ENCODE results near the gene ZNF441.
"Not testable (repeated sequence)": the region's sequence is repeated elsewhere in the genome, so short reads cannot be mapped to it uniquely, and the experiment has no call there.

Gene ZNF441

GRCh38 chr19:11766597-11767591 lies at the start of gene ZNF441:
ZNF441 (plus strand) TSS chr19:11767000; CDS start chr19:11767194, 194 bp downstream.
- FAIRE-seq: peak; percentile 51

GRCh38 chr19:11721681-11722080 lies 45.1 kb upstream of the ZNF441 start:
- no peak for FAIRE-seq

- no peak for FAIRE-seq
Observed at GRCh38 chr19:11722414-11722813, 44.4 kb upstream of the ZNF441 start.

GRCh38 chr19:11729586-11729985 lies 37.2 kb upstream of the ZNF441 start:
- FAIRE-seq: no peak

GRCh38 chr19:11735375-11735774 lies 31.4 kb upstream of the ZNF441 start:
- FAIRE-seq: no peak

GRCh38 chr19:11736696-11737095 lies 30.1 kb upstream of the ZNF441 start:
- FAIRE-seq: no peak

- FAIRE-seq: no peak
Observed at GRCh38 chr19:11737964-11738745, 28.6 kb upstream of the ZNF441 start.

- FAIRE-seq: peak; percentile 97
Observed at GRCh38 chr19:11738746-11739620, 27.8 kb upstream of the ZNF441 start, which contains the start of gene ZNF823. ZNF823 (minus strand) TSS chr19:11738946; CDS start chr19:11738819, 127 bp downstream.

GRCh38 chr19:11745869-11746268 lies 20.9 kb upstream of the ZNF441 start:
- FAIRE-seq: no peak

GRCh38 chr19:11747277-11747676 lies 19.5 kb upstream of the ZNF441 start:
- no peak for FAIRE-seq

GRCh38 chr19:11749751-11750150 lies 17.0 kb upstream of the ZNF441 start:
- no peak for FAIRE-seq

GRCh38 chr19:11752244-11752736 lies 14.5 kb upstream of the ZNF441 start:
- FAIRE-seq: no peak

- no peak for FAIRE-seq
Observed at GRCh38 chr19:11754663-11755062, 12.1 kb upstream of the ZNF441 start.

- FAIRE-seq: no peak
Observed at GRCh38 chr19:11756965-11757364, 9.8 kb upstream of the ZNF441 start.

GRCh38 chr19:11759805-11760204 lies 7.0 kb upstream of the ZNF441 start:
- FAIRE-seq: no peak

GRCh38 chr19:11763117-11763516 lies 3.7 kb upstream of the ZNF441 start:
- FAIRE-seq: no peak

GRCh38 chr19:11763611-11764010 lies 3.2 kb upstream of the ZNF441 start:
- no peak for FAIRE-seq

- FAIRE-seq: no peak
Observed at GRCh38 chr19:11767633-11768133, 883 bp downstream of the ZNF441 start.

- FAIRE-seq: no peak
Observed at GRCh38 chr19:11769995-11770394, 3.2 kb downstream of the ZNF441 start.

GRCh38 chr19:11771520-11771919 lies 4.7 kb downstream of the ZNF441 start:
- FAIRE-seq: not testable (repeated sequence)

GRCh38 chr19:11776669-11777068 lies 9.9 kb downstream of the ZNF441 start:
- FAIRE-seq: not testable (repeated sequence)

GRCh38 chr19:11780431-11781020 lies 13.7 kb downstream of the ZNF441 start:
- FAIRE-seq: no peak
